Measurements from ENCODE around the gene VIPAS39. TPM values are rescaled to one million over a fixed set of nuclear protein-coding genes. Genes with fewer than 3 reads are reported as not detected.
A peak's percentile ranks its signal among the peaks of the same experiment; 100 is the strongest.

VIPAS39 gene
- total RNA-seq, 2 donors from 2014 or later, result 14.7 to 21.5 TPM

GRCh38 chr14:77478029-77478428 is 20.6 kb upstream of the VIPAS39 start:
- Mint-ChIP-seq H3K9me3 (no peaks in the 10 kb centered on the region), H3K36me3 (no peaks in the 10 kb centered on the region), H3K27ac (no peak overlapping the region)
- no peak for ATAC-seq
- no peak for DNase-seq (ENCODE audit: low spot score in 2 of 2)

GRCh38 chr14:77475432-77476115 is 18.2 kb upstream of the VIPAS39 start:
- Mint-ChIP-seq H3K9me3 (no peaks in the 10 kb centered on the region), H3K27ac (peak overlapping the region in 1 of 2 donors; percentile 52), H3K36me3 (no peaks in the 10 kb centered on the region)
- ATAC-seq (no peak), DNase-seq (ENCODE audit: low spot score in 2 of 2) (no peak)

- Mint-ChIP-seq H3K9me3 (no peaks in the 10 kb centered on the region), H3K27ac (no peak overlapping the region), H3K36me3 (peaks cover 0 to under 1% of the 10 kb centered on the region in 2 donors)
- ATAC-seq (no peak), DNase-seq (ENCODE audit: low spot score in 2 of 2) (no peak)
Measured at GRCh38 chr14:77474479-77475177, 17.2 kb upstream of the VIPAS39 start.

- H3K36me3 Mint-ChIP-seq, result peaks cover 0 to 7% of the 10 kb centered on the region in 2 donors
- H3K27ac Mint-ChIP-seq, result no peak overlapping the region
- H3K9me3 Mint-ChIP-seq, result no peaks in the 10 kb centered on the region
- DNase-seq (ENCODE audit: low spot score in 2 of 2) (no peak), ATAC-seq (no peak)
Measured at GRCh38 chr14:77473921-77474320, 16.5 kb upstream of the VIPAS39 start.

- DNase-seq (ENCODE audit: low spot score in 2 of 2) (no peak), ATAC-seq (no peak)
- H3K27ac Mint-ChIP-seq, result no peak overlapping the region
- no peaks in the 10 kb centered on the region for H3K9me3 Mint-ChIP-seq
- H3K36me3 Mint-ChIP-seq, result peaks cover 2 to 13% of the 10 kb centered on the region in 2 donors
Measured at GRCh38 chr14:77470224-77470870, 12.9 kb upstream of the VIPAS39 start.

GRCh38 chr14:77469539-77469938 is 12.1 kb upstream of the VIPAS39 start:
- H3K27ac Mint-ChIP-seq, result no peak overlapping the region
- no peak for DNase-seq (ENCODE audit: low spot score in 2 of 2)
- peaks cover 6 to 21% of the 10 kb centered on the region in 2 donors for H3K36me3 Mint-ChIP-seq
- no peaks in the 10 kb centered on the region for H3K9me3 Mint-ChIP-seq
- no peak for ATAC-seq

- Mint-ChIP-seq H3K27ac (no peak overlapping the region), H3K9me3 (no peaks in the 10 kb centered on the region), H3K36me3 (peaks cover 6 to 21% of the 10 kb centered on the region in 2 donors)
- no peak for ATAC-seq
- DNase-seq (ENCODE audit: low spot score in 2 of 2), result no peak
Measured at GRCh38 chr14:77469067-77469505, 11.7 kb upstream of the VIPAS39 start.

GRCh38 chr14:77467801-77468200 is 10.4 kb upstream of the VIPAS39 start:
- peaks cover 8 to 27% of the 10 kb centered on the region in 2 donors for H3K36me3 Mint-ChIP-seq

GRCh38 chr14:77459072-77459723 is 1.8 kb upstream of the VIPAS39 start:
- no peak for ATAC-seq
- Mint-ChIP-seq H3K27ac (peak overlapping the region; percentile 93 to 100), H3K36me3 (peaks cover 49 to 52% of the 10 kb centered on the region in 2 donors), H3K9me3 (no peaks in the 10 kb centered on the region)
- peak in 1 of 2 donors; percentile 79 for DNase-seq (ENCODE audit: low spot score in 2 of 2)

More at GRCh38 chr14:77467801-77468200, 10.4 kb upstream of the VIPAS39 start:
- Mint-ChIP-seq H3K27ac (no peak overlapping the region), H3K9me3 (no peaks in the 10 kb centered on the region)
- ATAC-seq (no peak), DNase-seq (ENCODE audit: low spot score in 2 of 2) (no peak)

GRCh38 chr14:77458249-77458950 is 999 bp upstream of the VIPAS39 start:
- Mint-ChIP-seq H3K9me3 (no peaks in the 10 kb centered on the region), H3K27ac (peak overlapping the region; percentile 93 to 100), H3K36me3 (peaks cover 46 to 53% of the 10 kb centered on the region in 2 donors)
- peak in 1 of 2 donors; percentile 40 for DNase-seq (ENCODE audit: low spot score in 2 of 2)
- peak; percentile 21 to 30 for ATAC-seq

- H3K36me3 Mint-ChIP-seq, result peaks cover 46 to 50% of the 10 kb centered on the region in 2 donors
- no peak for DNase-seq (ENCODE audit: low spot score in 2 of 2)
- peak overlapping the region; percentile 93 to 100 for H3K27ac Mint-ChIP-seq
- ATAC-seq, result peak in 1 of 2 donors; percentile 7
- H3K9me3 Mint-ChIP-seq, result no peaks in the 10 kb centered on the region
Measured at GRCh38 chr14:77457115-77457521, 283 bp downstream of the VIPAS39 start.

GRCh38 chr14:77455966-77456640 is 1.3 kb downstream of the VIPAS39 start:
- H3K36me3 Mint-ChIP-seq, result peaks cover 46 to 50% of the 10 kb centered on the region in 2 donors
- peak overlapping the region in 1 of 2 donors; percentile 93 for H3K27ac Mint-ChIP-seq
- DNase-seq (ENCODE audit: low spot score in 2 of 2), result no peak
- ATAC-seq, result no peak
- H3K9me3 Mint-ChIP-seq, result no peaks in the 10 kb centered on the region

GRCh38 chr14:77442196-77442595 is 15.2 kb downstream of the VIPAS39 start:
- no peaks in the 10 kb centered on the region for H3K9me3 Mint-ChIP-seq
- no peak overlapping the region for H3K27ac Mint-ChIP-seq
- DNase-seq (ENCODE audit: low spot score in 2 of 2) (no peak), ATAC-seq (no peak)
- peaks cover 0 to 16% of the 10 kb centered on the region in 2 donors for H3K36me3 Mint-ChIP-seq

- Mint-ChIP-seq H3K36me3 (peaks cover 0 to 28% of the 10 kb centered on the region in 2 donors), H3K9me3 (no peaks in the 10 kb centered on the region), H3K27ac (no peak overlapping the region)
- ATAC-seq (no peak), DNase-seq (ENCODE audit: low spot score in 2 of 2) (no peak)
Measured at GRCh38 chr14:77439861-77440260, 17.5 kb downstream of the VIPAS39 start.

- DNase-seq (ENCODE audit: low spot score in 2 of 2) (no peak), ATAC-seq (no peak)
- no peaks in the 10 kb centered on the region for H3K9me3 Mint-ChIP-seq
- no peak overlapping the region for H3K27ac Mint-ChIP-seq
- H3K36me3 Mint-ChIP-seq, result peaks cover 0 to 29% of the 10 kb centered on the region in 2 donors
Measured at GRCh38 chr14:77438596-77438995, 18.8 kb downstream of the VIPAS39 start.

- ATAC-seq (no peak), DNase-seq (ENCODE audit: low spot score in 2 of 2) (no peak)
- peaks cover 0 to 13% of the 10 kb centered on the region in 2 donors for H3K36me3 Mint-ChIP-seq
- H3K9me3 Mint-ChIP-seq, result no peaks in the 10 kb centered on the region
- no peak overlapping the region for H3K27ac Mint-ChIP-seq
Measured at GRCh38 chr14:77436042-77436441, 21.4 kb downstream of the VIPAS39 start.
